GM21423 (cell line): ENCODE results near the gene NUP98.
"Not testable (repeated sequence)": the region's sequence is repeated elsewhere in the genome, so short reads cannot be mapped to it uniquely, and the experiment has no call there.

Experiments
- ATAC-seq: cut with Tn5 transposase; IDR thresholded peaks from one replicate; pipeline ENCODE4 v1.9.1; 2021; ENCODE audit warnings: mild to moderate bottlenecking, moderate library complexity; ENCODE audit not compliant: unreplicated experiment

The NUP98 gene

GRCh38 chr11:3645552-3645951, 151.8 kb downstream of the NUP98 start:
- ATAC-seq = no peak

GRCh38 chr11:3644817-3645235, 152.5 kb downstream of the NUP98 start, which contains the start of gene ART1:
TSS of gene ART1 (plus strand) at chr11:3645128. CDS start at chr11:3659214, 14,086 bp downstream.
- ATAC-seq = no peak

GRCh38 chr11:3643102-3643546, 154.2 kb downstream of the NUP98 start:
- ATAC-seq = not testable (repeated sequence)

- ATAC-seq = no peak
Measured at GRCh38 chr11:3642071-3642951, 155.0 kb downstream of the NUP98 start.

- ATAC-seq = no peak
Measured at GRCh38 chr11:3641701-3642070, 155.7 kb downstream of the NUP98 start, which contains the start of gene ART5. TSS of gene ART5 (minus strand) at chr11:3641992. CDS start at chr11:3641862, 130 bp downstream.

DNA sequence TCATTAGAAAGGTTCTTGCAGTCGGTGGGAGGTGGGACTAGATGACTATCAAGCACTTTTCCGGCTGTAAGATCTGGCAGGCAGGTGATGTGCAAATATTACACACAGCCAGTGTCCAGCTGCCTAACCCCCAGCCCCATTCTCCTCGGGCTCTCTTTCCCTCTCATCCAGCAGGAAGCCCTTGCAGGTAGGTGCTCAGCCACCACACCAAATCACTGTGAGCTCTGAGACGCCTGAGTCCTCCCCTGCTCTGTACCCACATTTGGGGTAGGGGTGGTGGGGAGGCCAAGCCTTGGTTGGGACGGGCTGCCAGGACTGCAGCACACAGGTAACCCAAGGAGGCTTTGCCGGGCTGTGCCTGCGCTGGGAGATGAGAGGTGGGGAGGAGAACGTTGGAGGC, 156.2 kb downstream of the NUP98 start:
- ATAC-seq = no peak

DNA sequence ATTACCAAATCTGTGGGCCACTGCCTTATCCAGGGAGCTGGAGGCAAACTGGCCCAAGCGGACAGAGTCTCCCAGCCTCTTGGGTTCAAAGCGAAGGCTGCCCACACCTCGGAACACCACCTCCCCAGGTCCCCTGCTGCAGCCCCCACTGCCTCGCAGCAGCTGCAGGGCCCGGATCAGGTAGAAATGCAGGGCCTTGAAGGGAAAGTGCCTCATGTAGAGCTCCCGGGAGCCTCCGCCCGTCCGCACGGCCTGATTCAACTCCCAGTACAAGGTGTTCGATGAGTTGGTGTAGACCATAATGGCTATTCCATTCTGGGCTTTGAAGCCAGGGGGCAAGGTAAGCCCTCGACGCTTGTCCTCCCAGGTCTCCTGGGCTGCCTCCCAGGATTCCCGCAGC, 157.5 kb downstream of the NUP98 start:
- no peak for ATAC-seq

- no peak for ATAC-seq
Measured at GRCh38 chr11:3638513-3638912, 158.8 kb downstream of the NUP98 start.

GRCh38 chr11:3637201-3637600, 160.2 kb downstream of the NUP98 start:
- ATAC-seq = no peak

GRCh38 chr11:3635641-3636375, 161.5 kb downstream of the NUP98 start:
- no peak for ATAC-seq

- no peak for ATAC-seq
Measured at GRCh38 chr11:3632070-3632660, 165.2 kb downstream of the NUP98 start.

GRCh38 chr11:3631331-3631730, 166.0 kb downstream of the NUP98 start:
- no peak for ATAC-seq

GRCh38 chr11:3627291-3627690, 170.1 kb downstream of the NUP98 start:
- no peak for ATAC-seq

DNA sequence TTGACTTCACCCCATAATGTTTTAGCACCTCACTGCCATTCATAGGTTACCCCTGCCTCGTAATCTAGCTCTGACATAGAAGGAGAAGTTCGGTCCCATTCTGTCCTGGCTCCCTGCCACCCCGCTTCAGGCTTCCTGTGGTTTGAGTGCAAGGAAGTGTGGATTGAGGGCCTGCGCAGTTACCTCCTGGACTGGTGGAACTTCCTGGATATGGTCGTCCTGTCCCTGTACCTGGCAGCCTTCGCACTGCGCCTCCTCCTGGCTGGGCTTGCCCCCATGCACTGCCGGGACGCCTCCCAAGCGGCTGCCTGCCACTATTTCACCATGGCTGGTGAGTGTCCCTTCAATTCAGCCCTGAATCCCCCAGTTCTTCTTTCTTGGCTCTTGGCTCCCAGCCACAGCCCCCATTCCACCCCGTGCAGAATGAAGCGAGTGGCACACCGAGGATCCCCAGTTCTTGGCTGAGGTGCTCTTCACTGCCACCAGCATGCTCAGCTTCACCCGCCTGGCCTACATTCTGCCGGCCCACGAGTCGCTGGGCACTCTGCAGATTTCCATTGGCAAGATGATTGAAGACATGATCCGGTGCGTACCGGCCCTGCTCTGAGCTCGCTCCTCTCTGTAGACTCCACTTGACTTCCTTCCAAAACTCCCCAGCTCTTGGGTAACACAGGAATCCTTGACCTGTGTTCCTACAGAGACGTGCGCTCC, 170.9 kb downstream of the NUP98 start:
- ATAC-seq = no peak
